HG02970 (cell line): ENCODE data around the gene PLSCR5.

Source experiments
- ATAC-seq: cut with Tn5 transposase; IDR thresholded peaks from one replicate; pipeline ENCODE4 v1.9.1; 2021; ENCODE audit warnings: mild to moderate bottlenecking, moderate library complexity, moderate number of reproducible peaks; ENCODE audit not compliant: unreplicated experiment, low FRiP score

The PLSCR5 gene, protein sequence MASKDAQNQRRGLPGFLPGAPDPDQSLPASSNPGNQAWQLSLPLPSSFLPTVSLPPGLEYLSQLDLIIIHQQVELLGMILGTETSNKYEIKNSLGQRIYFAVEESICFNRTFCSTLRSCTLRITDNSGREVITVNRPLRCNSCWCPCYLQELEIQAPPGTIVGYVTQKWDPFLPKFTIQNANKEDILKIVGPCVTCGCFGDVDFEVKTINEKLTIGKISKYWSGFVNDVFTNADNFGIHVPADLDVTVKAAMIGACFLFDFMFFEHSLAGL

GRCh38 chr3:146605106-146605505 is at the start of gene PLSCR5:
Gene PLSCR5, minus strand, starts transcription at chr3:146605346. Its CDS starts 134 bp downstream, at chr3:146605212.
- no peak for ATAC-seq

- no peak for ATAC-seq
Measured at GRCh38 chr3:146653978-146654377, 48.8 kb upstream of the PLSCR5 start.

- no peak for ATAC-seq
Measured at GRCh38 chr3:146650691-146651442, 45.7 kb upstream of the PLSCR5 start.

GRCh38 chr3:146646261-146646660 is 41.1 kb upstream of the PLSCR5 start:
- ATAC-seq, result no peak

DNA sequence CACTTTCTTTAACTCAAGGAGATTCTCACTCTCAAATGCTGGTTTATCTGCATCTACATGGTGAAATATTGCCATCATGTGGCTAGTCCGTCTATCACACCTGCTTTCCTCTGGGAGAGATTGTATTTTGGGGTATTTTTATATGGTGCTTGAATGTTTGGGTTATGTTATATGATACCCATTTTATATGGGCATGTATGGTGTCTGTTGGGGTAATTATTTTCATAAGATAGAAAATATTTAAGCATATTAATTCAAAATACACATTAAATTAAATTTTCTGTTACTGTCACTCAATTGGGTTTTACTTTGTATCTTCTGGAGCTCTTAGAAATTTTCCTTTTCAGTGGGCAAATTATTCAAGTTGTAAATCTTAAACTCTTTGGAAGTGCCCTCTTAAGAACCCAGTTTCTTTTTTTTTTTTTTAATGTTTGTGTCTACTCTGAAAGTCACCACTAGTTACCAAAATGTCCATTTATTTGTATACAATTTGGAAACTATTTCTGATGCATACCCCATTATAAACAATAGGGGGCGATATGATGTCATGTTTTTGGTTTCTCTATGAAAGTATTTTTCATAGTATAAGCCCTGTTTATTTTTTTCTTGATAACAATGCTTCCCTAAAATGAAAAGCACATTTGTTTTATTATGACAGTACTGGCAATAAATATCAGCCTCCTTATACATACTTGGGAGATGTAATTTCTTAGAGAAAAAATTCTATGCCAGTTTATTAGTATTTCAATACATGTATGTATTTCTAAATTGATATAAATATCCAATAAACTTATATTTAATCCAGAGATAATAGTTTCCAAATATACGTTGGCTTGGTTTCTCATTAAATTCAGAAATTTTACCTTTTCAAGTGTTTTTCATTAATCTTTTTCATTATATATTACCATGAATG is 36.1 kb upstream of the PLSCR5 start:
- ATAC-seq, result peak; percentile 66

DNA sequence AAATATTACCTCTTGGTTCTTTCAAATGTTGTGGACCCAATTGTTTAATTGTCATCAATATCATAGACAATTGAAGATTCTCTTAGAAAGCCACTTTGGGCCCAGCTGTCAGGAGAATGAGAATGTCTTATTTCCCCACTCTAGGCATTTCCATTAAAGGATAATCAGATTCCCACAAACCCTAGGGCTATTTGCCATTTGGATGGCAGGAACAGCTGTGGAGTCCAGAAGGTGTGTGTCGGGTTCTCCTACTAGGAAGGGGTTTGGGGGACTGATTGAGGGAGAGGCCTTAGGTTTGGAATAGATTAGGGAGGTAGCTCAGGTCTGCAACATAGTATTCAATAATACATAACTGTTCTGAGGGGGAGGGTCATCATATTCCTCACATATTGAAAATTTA is 35.2 kb upstream of the PLSCR5 start:
- no peak for ATAC-seq

- no peak for ATAC-seq
Measured at GRCh38 chr3:146638718-146639117, 33.6 kb upstream of the PLSCR5 start.

DNA sequence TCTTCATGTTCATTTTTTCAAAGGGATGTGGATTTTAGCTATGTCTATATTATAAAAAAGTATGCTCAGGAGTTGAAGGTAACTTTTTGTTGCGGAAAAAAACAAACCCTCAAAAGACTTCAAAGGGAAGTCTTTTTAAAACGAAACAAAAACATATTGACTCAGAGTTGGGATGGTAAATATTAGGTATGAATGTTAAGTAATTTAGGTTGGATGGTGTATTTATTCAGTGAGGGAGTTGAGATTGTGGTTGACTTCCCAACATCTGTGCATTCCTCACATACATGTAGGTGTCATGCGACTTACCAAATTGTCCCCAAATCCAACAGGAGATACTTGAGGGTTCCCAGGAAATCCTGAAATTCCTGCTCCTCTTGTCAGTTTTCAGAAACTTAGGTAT is 32.7 kb upstream of the PLSCR5 start:
- ATAC-seq, result no peak

DNA sequence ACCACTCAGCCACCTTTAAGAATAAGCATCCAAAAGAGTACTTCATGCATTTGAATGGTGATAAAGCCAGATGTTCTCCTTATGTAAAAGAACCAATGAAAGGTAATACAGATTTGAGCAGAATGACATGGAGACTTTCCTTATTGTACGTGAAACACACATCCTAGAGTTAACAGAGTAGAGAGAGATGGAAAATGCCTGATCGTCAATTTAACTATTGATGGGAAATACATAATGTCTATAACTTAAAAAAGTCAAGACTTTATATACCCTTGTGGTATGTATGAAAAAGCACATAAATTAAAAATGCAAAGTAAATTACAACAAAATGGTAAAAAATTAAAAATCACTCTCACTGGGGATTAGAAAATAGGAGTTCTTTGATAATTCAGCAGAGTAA is 31.7 kb upstream of the PLSCR5 start:
- ATAC-seq, result no peak

DNA sequence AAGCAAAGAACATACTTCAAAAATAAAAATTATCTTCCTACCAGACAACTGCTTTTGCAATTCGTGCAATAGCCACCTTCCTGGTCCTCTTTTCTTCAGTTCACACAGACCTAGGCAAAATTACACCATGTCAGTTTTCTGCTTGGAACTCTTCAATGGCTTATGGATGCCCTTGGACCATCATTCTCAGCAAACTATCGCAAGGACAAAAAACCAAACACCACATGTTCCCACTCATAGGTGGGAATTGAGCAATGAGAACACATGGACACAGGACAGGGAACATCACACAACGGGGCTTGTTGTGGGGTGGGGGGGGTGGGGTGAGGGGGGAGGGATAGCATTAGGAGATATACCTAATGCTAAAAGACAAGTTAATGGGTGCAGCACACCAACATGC is 29.2 kb upstream of the PLSCR5 start:
- no peak for ATAC-seq

- no peak for ATAC-seq
Measured at GRCh38 chr3:146628671-146629070, 23.5 kb upstream of the PLSCR5 start.

GRCh38 chr3:146626403-146627122 is 21.4 kb upstream of the PLSCR5 start:
- no peak for ATAC-seq

DNA sequence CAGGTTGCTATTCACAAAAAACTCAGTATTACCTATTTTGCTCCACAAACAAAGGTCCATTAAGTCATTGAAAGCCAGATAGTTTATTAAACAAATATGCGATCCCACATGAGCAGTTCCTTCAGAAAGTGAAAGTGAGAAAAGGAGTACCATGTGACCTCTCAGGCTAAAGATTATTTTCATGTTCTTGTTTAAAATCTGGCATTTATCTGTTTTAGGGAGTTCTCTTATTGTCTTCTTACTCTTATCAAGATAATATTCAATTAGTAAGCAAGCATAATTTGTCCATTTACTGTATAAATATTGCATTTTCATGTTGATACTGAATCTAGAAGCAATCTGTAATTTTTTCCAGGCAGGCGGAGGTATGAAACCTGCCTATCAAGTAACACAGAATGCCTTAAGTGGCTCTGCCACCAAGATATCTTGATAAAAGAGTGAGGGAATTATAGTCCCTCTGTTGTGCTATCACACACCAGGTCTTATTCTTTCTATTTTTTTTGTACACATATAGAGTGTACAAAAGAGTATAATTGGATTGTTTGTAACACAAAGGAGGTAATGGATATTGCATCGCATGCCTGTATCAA is 20.1 kb upstream of the PLSCR5 start:
- no peak for ATAC-seq

DNA sequence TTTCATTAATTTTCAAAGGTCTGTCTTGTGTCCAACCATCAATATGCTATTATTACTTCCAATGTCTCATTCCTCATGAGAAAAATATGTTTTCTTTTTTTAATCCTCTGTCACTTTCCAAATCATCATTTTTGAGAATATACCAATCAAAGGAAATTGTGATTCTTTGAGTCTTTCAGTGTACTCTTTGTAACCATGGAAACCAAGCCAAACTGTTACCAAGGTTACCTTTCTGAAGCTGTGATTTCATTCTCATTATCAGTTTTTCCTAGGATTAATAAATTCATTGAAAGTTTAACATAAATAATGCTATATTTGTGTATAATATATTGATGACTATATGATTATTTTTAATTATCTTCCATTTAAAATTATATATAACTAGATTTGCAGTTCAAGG is 16.6 kb upstream of the PLSCR5 start:
- ATAC-seq, result no peak

DNA sequence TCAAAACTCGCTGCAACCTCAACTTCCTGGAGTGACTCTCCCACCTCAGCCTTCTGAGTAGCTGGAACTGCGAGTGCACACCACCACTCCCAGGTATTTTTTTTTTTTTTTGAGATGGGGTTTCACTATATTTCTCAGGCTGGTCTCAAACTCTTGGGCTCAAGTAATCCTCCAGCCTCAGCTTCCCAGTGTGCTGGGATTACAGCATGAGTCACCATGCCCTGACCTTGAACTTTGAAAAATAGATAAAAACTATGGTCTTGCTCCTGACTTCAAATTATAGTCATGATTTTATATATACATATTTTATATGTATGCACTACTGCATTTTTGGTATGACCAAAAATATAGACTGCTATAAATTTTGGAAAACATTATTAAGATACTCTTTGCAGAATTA is 6.9 kb upstream of the PLSCR5 start:
- no peak for ATAC-seq

DNA sequence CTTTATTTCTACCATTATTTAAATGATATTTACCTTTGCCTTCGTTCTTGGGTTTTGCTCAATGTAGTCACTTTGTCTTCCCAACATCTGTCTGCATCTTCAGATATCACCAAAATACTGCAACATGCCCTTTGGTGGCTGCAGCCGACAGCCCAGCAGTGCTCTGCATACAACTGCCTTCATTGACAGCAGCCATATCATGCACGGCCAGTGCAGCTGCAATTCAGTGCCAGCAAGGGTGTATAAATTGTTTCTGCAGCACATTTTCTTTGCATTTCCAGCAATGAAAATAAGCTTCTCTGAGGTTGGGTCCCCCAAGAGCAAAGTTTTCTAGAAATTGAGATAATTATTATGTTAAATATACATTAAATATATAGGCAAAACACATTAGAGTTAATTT is 6.0 kb upstream of the PLSCR5 start:
- ATAC-seq, result no peak

DNA sequence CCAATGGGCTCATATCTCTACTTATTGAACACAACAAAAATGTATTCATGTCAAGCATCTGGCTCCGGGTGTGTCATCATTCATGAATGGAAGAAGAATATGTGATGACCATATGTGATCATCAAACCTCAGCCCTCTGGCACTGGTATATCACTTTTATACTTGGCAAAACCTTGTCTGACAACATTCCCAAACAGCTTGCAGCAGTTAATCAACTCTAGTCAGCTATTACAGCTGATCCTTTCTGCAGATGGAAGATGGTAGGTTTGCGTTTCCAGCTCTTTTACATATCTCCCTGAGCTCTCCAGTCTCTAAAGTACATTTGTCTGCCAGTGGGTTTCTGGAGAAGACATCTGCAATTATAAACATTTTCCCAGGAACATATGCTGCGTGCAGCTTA is 6.6 kb downstream of the PLSCR5 start:
- ATAC-seq, result no peak

DNA sequence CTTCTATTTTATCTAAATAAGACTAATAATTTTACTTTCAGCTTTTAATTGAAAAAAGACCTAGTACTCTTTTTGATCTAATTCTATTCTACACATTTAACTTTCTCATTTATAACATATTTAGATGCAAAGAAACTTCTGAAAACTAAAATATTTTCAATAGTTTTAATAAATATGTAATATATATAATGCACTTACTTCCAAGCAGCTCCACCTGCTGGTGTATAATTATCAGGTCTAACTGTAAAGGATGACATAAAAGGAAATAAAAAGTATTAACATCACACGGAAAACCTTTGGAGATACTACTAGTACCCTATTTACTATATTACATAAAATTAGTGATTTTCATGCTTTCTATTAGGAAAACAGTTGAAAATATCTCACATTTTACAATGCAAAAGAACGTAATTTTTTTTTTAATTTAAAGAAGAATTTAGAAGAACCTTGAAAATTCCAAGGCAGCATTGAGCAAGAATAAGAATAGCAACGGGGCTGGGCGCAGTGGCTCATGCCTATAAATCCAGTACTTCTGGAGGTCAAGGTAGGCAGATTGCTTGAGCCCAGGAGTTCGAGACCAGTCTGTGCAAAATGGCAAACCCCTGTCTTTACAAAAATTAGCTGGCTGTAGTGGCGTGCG is 10.2 kb downstream of the PLSCR5 start:
- no peak for ATAC-seq

- no peak for ATAC-seq
Measured at GRCh38 chr3:146593776-146594175, 11.4 kb downstream of the PLSCR5 start.

DNA sequence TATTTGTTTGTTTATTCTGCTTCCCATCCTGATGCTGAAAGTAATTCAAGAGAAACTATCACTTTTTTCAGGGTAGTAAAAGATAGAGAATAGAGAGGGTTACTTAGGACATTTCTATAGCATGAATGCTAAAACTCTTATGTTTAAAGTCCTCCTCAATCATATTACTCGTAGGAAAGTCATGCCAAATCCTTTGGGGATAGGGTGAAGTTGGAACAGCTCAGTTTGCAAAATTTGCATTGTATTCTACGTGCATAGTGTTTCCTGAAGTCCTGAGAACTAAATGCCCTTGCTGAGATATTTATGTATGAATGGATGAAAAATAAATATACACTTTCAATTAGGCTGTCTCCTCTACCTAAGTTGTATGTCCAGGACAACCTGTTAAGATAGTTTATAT is 14.6 kb downstream of the PLSCR5 start:
- no peak for ATAC-seq
